HG02571 (cell line): ENCODE measurements around the gene KMT2B.

ENCODE experiments used
- ATAC-seq: cut with Tn5 transposase; IDR thresholded peaks from one replicate; pipeline ENCODE4 v1.9.1; 2021; ENCODE audit warnings: mild to moderate bottlenecking, moderate library complexity; ENCODE audit not compliant: unreplicated experiment

Gene KMT2B

GRCh38 chr19:35740423-35741202 lies 22.8 kb downstream of the KMT2B start:
- ATAC-seq: peak; percentile 57

DNA sequence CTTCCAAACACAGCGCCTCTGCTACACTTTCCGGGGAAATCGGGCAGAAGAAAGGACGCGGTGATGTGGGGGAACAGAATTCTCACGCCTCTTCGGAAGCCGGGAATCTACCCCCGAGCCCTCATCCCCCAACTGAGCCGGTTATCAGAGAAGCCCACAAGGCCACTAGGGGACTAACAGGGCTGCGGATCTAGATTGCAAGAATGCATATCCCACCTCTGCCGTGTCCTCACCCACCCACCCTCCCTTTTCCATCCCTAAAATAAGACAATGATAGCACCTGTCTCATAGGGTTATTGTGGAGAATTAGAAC lies 23.4 kb downstream of the KMT2B start:
- ATAC-seq: no peak

DNA sequence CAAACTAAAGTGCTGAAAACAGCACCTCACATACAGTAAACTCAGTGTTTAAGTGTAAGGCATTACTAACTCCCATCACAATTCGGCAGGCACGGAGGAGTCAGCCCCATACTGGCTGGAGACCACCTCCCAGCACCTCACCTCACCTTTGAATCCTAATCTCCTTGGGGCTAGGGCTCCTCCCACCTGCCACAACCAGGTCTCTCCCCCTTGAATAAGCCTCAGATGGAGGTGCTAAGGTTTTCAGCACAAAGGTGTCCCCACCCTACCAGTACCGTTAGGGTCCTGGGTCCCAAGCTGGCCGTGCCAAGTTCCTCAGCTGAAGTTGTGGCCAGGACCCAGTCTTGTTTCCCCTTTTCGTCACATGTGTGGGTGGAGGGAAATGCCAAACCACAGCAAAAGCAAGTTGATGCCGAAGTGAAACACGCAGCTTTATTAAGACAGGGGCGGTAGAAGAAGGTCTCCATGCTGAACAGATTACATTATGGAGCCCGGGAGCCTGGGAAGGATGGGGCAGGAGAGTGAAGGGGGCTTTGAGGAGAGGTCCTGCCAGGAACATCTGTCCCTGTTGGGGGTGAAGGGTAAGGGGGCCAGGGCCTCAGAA lies 24.4 kb downstream of the KMT2B start, which contains the start of gene IGFLR1:
IGFLR1 (minus strand) TSS at position 332 of the 604 bp plus-strand sequence. CDS start 1,272 bp downstream, outside the sequence.
- no peak for ATAC-seq

DNA sequence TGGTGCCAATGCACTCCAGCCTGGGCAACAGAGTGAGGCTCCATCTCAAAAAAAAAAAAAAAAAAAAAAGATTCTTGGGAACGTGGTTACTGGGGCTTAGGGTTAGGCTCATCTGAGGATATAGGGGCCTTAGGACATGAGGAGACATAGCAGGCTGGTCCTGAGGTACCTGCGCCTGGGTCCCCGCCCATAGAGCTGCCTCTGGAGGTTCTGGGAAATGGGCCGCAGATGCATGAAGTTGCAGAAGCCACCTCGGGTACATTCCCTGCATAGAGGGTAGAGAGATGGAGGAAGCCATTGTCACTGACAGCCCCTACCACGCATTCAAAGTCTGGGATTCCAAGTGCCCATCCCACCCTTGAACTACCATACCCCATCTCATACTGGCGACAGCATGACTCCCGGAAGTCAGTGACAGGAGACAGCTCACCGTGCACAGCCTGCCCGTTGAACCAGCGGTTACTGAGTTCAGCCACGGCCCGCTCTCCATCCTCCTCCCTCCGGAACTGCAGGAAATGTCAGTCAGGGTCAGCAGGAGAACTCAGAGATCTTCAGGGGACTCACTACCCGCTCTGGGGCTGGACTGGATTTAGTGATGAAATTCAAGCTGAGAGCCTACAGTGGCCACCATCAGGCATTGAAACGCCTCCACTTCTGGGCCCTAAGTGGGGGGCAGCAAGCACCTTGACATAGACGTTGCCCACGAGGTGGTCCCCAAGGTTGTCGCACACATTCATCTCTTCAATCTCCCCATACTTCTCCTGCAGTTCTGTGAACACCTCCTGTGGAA lies 26.0 kb downstream of the KMT2B start:
- ATAC-seq: no peak

DNA sequence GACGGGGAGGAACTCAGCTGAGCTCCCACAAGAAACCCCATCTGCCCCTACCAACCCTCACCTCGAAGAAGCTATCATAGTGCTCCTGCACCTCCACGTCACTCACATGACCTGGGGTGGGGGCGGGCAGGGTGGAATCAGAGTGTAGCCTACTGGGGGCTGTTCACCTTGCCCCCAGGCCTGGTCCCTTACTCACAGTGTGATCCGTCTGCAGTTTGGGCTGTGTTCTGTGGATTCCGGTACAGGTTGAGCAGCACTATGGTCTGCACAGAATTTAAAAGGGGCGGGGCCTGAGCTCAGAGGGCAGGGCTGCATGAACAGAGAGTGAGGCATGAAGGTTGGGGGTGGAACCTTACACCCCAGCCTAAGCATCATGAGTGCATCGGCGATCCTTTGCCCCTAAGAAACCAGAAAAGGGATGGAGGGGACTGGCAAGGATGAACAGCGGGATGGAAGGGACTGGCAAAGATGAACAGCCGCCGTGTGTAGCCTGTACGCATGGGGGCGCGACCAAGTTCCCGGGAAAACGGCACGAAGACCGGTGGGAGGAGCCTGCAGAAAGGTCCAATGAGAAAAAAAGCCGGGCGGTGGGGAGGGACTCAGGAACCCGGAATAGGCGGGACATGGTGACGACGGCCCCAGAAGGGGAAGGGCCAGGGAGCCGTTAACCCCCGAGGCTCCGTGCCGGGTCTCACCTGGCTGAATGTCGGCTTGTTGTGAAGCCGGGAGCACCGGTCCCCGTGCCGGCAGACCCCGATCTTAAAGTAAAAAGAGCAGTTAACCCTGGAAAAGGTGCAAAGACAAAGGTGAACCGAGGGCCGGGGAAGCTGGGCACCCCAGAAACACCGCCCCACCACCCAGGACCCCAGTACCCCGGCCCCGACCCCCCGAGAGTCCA lies 26.9 kb downstream of the KMT2B start:
- peak; percentile 39 for ATAC-seq

DNA sequence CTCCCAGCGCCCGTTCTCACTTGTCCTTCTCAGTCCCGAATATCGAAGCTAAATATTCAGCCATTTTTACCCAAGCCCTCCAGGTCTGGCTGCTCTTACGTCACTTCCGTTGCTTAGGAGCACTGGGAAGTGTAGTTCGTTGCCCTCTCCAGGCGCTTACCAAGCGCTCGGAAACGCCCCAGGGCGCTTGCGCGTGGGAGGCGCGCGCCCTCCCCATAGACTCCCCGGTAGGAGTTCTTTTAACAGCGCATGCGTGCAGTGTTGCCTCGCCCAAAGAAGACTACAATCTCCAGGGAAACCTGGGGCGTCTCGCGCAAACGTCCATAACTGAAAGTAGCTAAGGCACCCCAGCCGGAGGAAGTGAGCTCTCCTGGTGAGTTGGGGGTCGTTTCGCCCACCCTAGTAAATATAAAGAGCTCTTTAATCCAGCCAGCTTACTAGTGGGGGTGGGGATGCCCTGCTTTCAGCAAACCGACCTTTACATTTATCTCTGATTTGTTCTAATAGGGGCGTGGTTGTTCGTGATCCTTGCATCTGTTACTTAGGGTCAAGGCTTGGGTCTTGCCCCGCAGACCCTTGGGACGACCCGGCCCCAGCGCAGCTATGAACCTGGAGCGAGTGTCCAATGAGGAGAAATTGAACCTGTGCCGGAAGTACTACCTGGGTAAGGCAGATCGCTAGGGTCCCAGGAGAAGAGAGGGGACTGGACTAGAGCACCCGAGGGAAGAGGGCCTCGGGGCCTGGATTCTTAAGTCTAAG lies 27.7 kb downstream of the KMT2B start, which contains the start of the genes PSENEN and U2AF1L4:
PSENEN (plus strand) TSS at position 324 of the 759 bp plus-strand sequence; CDS start at position 604, 280 bp downstream.
U2AF1L4 (minus strand) TSS at position 91 of the 759 bp plus-strand sequence; CDS start at position 64, 27 bp downstream.
- peak; percentile 37 for ATAC-seq

GRCh38 chr19:35746087-35746462 lies 28.3 kb downstream of the KMT2B start:
- ATAC-seq: no peak

GRCh38 chr19:35746531-35746930 lies 28.7 kb downstream of the KMT2B start:
- ATAC-seq: no peak

DNA sequence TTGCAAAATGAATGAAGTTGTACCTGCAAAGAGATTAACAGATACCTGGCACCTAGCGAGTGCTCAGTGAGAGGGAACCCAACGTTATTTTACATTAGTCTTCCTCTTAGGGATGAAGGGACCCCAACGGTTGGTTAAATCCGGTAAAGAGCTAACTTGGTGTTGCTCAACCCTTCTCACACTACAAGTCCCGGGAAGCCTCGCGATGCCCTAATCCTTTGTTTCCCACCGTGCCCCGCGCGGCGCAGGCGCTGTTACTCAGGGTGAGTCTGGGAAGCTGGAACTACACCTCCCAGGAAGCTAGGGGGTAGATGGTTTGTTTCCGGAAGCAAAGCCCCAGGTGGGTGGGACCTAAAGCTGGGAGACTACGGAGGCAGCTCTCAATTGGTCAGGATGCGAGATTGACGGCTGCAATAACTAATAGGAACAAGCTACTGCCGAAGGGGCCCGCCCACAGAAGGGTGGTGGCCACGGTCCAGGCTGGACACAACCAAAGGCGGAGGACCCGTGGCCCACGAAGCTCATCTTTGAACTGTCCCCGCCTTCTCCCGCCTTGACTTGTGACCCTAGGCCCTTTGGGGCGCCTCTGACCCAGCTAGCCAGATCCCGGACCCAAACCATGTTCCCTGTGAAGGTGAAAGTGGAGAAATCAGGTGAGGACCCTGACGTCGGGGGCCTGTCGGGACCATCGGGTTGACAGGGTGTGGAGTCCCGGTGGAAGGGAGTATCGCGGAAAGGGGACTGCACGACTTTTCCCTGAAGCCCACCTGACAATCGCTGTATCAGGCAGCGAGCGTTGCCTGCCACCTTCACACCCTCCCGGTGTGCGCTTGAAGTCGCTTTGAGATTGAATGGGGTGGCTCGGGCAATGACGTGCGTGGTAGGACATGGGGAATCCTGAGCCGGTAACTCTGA lies 30.6 kb downstream of the KMT2B start, which contains the start of gene LIN37:
LIN37 (plus strand) TSS at position 471 of the 915 bp plus-strand sequence; CDS start at position 620, 149 bp downstream.
- peak; percentile 55 for ATAC-seq

GRCh38 chr19:35750167-35750566 lies 32.4 kb downstream of the KMT2B start:
- ATAC-seq: no peak

DNA sequence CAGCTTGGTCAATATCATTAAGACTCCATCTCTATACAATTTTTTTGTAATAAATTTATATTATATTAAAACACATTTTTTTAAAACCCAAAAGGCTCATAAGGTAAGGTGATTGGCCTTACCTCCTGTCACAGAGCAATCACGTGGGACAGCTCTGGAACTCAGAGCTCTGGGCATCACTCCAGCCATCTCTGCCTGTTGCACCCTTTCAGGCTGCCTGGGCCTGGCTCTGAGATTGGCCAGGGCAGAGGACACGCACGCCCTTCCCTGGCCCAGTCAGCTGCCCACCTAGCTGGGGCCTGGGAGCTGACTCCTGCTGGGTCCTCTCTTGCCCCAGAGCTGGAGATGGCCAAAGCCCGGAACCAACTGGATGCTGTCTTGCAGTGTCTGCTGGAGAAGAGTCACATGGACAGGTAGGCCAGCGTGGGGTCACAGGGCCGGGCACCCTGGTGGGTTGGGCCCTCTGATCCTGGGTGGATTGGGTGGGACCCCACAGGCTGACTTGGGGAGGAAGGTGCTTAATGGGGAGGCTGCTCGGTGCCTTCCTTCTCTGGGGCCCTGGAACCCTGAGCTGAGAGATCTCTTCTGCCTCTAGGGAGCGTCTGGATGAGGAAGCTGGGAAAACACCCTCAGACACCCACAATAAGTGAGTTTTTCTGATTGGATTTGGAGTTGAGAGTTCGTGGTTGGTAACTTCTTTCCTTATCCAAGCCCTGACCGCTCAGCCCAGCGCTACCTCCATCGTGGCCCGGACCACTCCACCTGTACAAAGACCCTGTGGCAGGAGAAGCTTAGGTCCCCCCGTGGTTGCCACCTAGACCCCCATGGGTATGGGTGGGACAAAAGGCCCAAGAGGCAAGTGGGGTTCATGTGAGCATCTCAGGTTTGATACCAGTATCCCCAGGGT lies 34.3 kb downstream of the KMT2B start:
- ATAC-seq: no peak

- ATAC-seq: no peak
Observed at GRCh38 chr19:35752746-35753350, 35.0 kb downstream of the KMT2B start.

DNA sequence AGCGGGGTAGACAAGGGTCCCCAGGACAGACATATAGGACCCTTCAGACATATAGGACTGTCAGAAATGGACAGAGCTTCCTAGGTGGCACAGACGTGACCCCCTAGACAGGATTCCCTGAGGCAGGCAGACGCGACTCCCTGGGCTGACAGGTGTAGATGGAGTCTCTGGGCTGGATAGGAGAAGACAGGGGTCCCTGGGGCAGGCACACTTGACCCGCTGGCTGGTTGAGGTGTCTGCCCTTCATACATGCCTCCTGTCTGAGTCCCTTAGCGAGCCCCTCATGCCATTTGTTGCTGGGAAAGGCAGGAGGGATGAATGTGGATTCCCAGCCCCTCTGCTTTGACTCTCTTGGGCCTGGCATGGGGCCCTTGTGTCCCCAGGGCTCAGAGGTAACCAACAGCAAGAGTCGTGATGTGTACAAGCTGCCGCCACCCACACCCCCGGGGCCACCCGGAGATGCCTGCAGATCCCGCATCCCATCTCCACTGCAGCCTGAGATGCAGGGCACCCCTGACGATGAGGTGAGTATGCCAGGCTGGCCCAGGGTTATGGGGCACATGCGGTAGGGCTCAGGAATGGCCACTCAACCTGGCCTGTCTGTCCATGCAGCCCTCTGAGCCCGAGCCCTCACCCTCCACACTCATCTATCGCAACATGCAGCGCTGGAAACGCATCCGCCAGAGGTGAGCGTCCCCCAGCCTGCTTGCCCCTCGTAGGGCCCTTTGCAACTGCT lies 36.0 kb downstream of the KMT2B start:
- ATAC-seq: no peak

DNA sequence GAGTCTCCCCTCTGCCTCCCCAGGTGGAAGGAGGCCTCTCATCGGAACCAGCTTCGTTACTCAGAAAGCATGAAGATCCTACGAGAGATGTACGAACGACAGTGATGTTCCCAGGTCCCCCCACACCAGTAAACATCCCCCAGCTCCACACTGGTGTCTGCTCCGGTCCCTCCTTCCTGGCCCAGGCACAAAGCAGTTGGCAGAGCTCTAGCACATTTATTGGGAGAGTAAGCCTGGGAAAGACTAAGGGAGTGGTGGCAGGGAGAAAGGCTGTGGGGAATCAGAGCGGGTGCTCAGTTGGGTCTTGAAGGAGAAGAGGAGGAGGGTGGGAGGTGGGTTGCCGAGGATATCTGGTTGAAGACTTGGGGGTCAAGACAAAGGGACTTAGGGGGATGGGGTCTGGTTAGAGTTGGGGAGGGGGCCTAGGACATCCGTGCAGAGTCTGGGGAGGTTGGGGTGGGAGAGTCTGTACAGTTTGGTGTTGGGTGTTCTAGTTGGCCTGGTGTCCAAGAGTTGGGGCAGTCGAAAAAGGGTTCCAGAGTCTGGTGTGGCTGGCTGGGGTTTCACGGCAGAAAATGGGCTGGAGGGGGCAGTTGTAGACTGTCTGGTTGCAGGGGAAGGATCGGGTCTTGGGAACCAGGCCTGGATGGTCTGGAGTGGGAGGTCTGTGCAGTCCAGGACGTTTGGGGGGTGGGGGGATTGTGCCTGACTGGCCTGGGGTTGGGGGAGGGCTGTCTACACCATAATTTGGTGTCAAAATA lies 36.7 kb downstream of the KMT2B start:
- no peak for ATAC-seq

GRCh38 chr19:35755131-35755549 lies 37.3 kb downstream of the KMT2B start:
- no peak for ATAC-seq
